K562 (cell line): Measurements from ENCODE around the gene PID1. TPM values are rescaled to one million over a fixed set of nuclear protein-coding genes. Genes with fewer than 3 reads are reported as not detected.

ENCODE experiments used
- ATF1 ChIP-seq, 2 experiments: fragments of 450-650 bp in 1 of 2; IDR thresholded peaks; 2 replicates each; pipeline ENCODE4 v1.6.1; 2016; ENCODE audit warnings: missing compliant biosample characterization in 1 of 2, missing genetic modification characterization in 1 of 2
- HES1 ChIP-seq: fragments of 450-650 bp; IDR thresholded peaks from 2 replicates; pipeline ENCODE4 v1.6.1; 2016; ENCODE audit warnings: low read depth, mild to moderate bottlenecking, moderate library complexity
- MAFF ChIP-seq: IDR thresholded peaks from 2 replicates; pipeline ENCODE4 v1.6.1; 2012; ENCODE audit warnings: low read length, improper control_type of control experiment
- NUFIP1 ChIP-seq: fragments of 450-650 bp; IDR thresholded peaks from 2 replicates; pipeline ENCODE4 v1.6.1; 2018; ENCODE audit not compliant: partially characterized antibody
- PRMT5 ChIP-seq: sonication (generic); formaldehyde crosslinking; IDR thresholded peaks from 2 replicates; pipeline ENCODE4 v1.5.0; 2020; ENCODE audit warnings: missing genetic modification reagents
- RAD51 ChIP-seq: fragments of 450-650 bp; IDR thresholded peaks from 2 replicates; pipeline ENCODE4 v1.7.1; 2016; ENCODE audit warnings: low read depth, mild to moderate bottlenecking, borderline replicate concordance
- SRSF1 ChIP-seq: fragments of 200-400 bp; formaldehyde crosslinking; IDR thresholded peaks from 2 replicates; pipeline ENCODE4 v1.6.1; 2017; ENCODE audit warnings: mild to moderate bottlenecking, low read depth, low read length, moderate library complexity
- ZNF318 ChIP-seq, 2 experiments: fragments of 450-650 bp; IDR thresholded peaks; 2 replicates each; pipeline ENCODE4 v1.6.1; 2016; ENCODE audit warnings: mild to moderate bottlenecking in 2 of 2, borderline replicate concordance in 1 of 2, low read depth in 1 of 2, moderate library complexity in 1 of 2
- polyA plus RNA-seq, 8 experiments: library from polyadenylated mRNA; depleted of rRNA in 4 of 8; stranded (reverse) in 5 of 8; unstranded in 3 of 8; fragments of >200 nt; fragmentation: Nextera tagmentation in 2 of 8; fragmentation: Illumina TruSeq in 1 of 8; extraction: Ambion mirVana in 2 of 8; extraction: Trizol in 1 of 8; gene quantifications; 2 replicates each; pipeline versions ENCODE4 v1.2.1 to v1.2.3, GENCODE V29; 2011 to 2014; ENCODE audit warnings: inconsistent platforms in 1 of 8, missing spikeins in 1 of 8
- total RNA-seq, 7 experiments: library from RNA; depleted of rRNA in 6 of 7; stranded (reverse); fragments of >200 nt in 6 of 7; fragmentation: Illumina TruSeq in 2 of 7; extraction: Trizol in 2 of 7; gene quantifications; 2 replicates each; pipeline versions ENCODE4 v1.2.1 to v1.2.3, GENCODE V29; 2011 to 2021; ENCODE audit warnings: low replicate concordance in 1 of 7
- TF ChIP-seq, protein P1 (sequence below): fragments of 250-450 bp; sonication (Bioruptor Pico); IDR thresholded peaks from 2 replicates; pipeline ENCODE4 v1.8.0; 2021; ENCODE audit warnings: mild to moderate bottlenecking, moderate library complexity
- TF ChIP-seq, protein P2 (sequence below): conservative IDR thresholded peaks from 2 replicates; pipeline ENCODE4 v1.6.1; 2011; ENCODE audit warnings: low read depth, mild to moderate bottlenecking, low read length; ENCODE audit not compliant: control insufficient read depth
- TF ChIP-seq, protein P3 (sequence below), 2 experiments: fragments of 450-650 bp in 1 of 2; IDR thresholded peaks; 2 replicates each; pipeline ENCODE4 v1.6.1; 2011 to 2017; ENCODE audit warnings: low read depth in 2 of 2, antibody characterized with exemption in 1 of 2, borderline replicate concordance in 1 of 2, low read length in 1 of 2, mild to moderate bottlenecking in 1 of 2, mixed read lengths in 1 of 2; ENCODE audit not compliant: control insufficient read depth in 1 of 2

The PID1 gene
- total and polyA plus RNA-seq, 9 of the 15 experiments (the other 6 are each of a cell fraction or from before 2014, with no cell fraction given) = not detected

DNA sequence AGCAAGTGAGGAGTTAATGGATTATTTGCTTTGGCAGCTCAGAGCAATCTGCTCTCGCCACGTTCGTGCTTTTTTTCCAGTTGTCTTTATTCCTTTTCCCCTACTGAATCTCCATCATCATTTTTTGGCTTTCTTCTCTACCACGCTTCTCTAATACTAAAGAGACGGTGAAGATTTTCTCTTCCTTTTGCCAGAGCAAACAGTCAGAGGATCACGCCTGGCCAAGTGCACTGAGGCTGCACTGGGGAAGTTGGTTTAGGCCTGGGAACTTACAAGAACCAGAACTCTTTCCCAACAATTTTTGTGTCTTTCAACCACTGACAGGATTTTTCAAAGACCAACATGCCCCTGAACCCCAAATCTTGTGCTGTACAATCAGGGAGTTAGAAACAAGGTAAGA lies 172.3 kb downstream of the PID1 start (continued):
- TF ChIP-seq ZNF318 (IDR thresholded peaks at IDR 0.05; ENCODE audit: borderline replicate concordance in 1 of 2, low read depth in 1 of 2) (no peak), NUFIP1 (no peak), RAD51 (no peak), HES1 (no peak), MAFF (no peak), SRSF1 (no peak), PRMT5 (CRISPR knock-in tag) (no peak), ATF1 (CRISPR knock-in tag; IDR thresholded peaks at IDR 0.05) (no peak), ATF1 (tag; IDR thresholded peaks at IDR 0.05) (no peak)
- TF ChIP-seq, protein P1, sequence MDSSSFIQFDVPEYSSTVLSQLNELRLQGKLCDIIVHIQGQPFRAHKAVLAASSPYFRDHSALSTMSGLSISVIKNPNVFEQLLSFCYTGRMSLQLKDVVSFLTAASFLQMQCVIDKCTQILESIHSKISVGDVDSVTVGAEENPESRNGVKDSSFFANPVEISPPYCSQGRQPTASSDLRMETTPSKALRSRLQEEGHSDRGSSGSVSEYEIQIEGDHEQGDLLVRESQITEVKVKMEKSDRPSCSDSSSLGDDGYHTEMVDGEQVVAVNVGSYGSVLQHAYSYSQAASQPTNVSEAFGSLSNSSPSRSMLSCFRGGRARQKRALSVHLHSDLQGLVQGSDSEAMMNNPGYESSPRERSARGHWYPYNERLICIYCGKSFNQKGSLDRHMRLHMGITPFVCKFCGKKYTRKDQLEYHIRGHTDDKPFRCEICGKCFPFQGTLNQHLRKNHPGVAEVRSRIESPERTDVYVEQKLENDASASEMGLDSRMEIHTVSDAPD = no peak
- TF ChIP-seq, protein P2, sequence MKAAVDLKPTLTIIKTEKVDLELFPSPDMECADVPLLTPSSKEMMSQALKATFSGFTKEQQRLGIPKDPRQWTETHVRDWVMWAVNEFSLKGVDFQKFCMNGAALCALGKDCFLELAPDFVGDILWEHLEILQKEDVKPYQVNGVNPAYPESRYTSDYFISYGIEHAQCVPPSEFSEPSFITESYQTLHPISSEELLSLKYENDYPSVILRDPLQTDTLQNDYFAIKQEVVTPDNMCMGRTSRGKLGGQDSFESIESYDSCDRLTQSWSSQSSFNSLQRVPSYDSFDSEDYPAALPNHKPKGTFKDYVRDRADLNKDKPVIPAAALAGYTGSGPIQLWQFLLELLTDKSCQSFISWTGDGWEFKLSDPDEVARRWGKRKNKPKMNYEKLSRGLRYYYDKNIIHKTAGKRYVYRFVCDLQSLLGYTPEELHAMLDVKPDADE = no peak
- TF ChIP-seq, protein P3, sequence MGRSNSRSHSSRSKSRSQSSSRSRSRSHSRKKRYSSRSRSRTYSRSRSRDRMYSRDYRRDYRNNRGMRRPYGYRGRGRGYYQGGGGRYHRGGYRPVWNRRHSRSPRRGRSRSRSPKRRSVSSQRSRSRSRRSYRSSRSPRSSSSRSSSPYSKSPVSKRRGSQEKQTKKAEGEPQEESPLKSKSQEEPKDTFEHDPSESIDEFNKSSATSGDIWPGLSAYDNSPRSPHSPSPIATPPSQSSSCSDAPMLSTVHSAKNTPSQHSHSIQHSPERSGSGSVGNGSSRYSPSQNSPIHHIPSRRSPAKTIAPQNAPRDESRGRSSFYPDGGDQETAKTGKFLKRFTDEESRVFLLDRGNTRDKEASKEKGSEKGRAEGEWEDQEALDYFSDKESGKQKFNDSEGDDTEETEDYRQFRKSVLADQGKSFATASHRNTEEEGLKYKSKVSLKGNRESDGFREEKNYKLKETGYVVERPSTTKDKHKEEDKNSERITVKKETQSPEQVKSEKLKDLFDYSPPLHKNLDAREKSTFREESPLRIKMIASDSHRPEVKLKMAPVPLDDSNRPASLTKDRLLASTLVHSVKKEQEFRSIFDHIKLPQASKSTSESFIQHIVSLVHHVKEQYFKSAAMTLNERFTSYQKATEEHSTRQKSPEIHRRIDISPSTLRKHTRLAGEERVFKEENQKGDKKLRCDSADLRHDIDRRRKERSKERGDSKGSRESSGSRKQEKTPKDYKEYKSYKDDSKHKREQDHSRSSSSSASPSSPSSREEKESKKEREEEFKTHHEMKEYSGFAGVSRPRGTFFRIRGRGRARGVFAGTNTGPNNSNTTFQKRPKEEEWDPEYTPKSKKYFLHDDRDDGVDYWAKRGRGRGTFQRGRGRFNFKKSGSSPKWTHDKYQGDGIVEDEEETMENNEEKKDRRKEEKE (IDR thresholded peaks at IDR 0.05; ENCODE audit: borderline replicate concordance in 1 of 2, control insufficient read depth in 1 of 2, low read depth in 2 of 2, low read length in 1 of 2) = no peak
